22Rv1 (cell line): Measurements from ENCODE around the gene POSTN.

Experiments used
- ZFX ChIP-seq: fragments of 450-650 bp; IDR thresholded peaks from 2 replicates; pipeline ENCODE4 v1.6.1; 2017; ENCODE audit warnings: antibody characterized with exemption, borderline replicate concordance
- TF ChIP-seq, protein P1 (sequence below): fragments of 450-650 bp; IDR thresholded peaks from 2 replicates; pipeline ENCODE4 v1.5.1; 2017; ENCODE audit warnings: mild to moderate bottlenecking

DNA sequence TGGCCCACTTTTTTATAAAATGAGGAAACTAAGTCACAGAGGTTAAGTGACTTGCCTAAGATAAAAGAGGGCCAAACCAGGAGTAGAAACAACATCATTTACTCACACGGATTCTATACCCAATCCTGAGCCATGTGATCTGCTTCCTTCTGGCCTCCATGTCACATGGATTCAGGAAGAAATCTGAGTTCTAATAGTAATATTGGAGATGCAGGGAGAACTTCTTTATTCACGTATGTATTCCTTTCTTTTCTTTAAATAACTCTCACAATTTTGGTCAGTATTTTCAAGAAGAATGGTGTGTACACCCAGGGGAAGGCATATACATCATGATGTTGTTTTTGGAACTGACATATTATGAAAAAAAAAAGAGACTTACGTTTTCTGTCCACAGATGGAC lies 1.8 kb downstream of the POSTN start:
- TF ChIP-seq, protein P1, sequence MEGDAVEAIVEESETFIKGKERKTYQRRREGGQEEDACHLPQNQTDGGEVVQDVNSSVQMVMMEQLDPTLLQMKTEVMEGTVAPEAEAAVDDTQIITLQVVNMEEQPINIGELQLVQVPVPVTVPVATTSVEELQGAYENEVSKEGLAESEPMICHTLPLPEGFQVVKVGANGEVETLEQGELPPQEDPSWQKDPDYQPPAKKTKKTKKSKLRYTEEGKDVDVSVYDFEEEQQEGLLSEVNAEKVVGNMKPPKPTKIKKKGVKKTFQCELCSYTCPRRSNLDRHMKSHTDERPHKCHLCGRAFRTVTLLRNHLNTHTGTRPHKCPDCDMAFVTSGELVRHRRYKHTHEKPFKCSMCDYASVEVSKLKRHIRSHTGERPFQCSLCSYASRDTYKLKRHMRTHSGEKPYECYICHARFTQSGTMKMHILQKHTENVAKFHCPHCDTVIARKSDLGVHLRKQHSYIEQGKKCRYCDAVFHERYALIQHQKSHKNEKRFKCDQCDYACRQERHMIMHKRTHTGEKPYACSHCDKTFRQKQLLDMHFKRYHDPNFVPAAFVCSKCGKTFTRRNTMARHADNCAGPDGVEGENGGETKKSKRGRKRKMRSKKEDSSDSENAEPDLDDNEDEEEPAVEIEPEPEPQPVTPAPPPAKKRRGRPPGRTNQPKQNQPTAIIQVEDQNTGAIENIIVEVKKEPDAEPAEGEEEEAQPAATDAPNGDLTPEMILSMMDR, result no peak
- TF ChIP-seq ZFX, result no peak
